OCI-LY3 (cell line): Measurements from ENCODE around the gene CIAO3.
A peak's percentile ranks its signal among the peaks of the same experiment; 100 is the strongest.

Experiments used
- H2AFZ ChIP-seq: fragments of 200-600, 300-600 bp; shearing (Covaris generic); 2 replicates; pipeline ENCODE4 v1.6.0; 2014; ENCODE audit warnings: antibody characterized with exemption, low read depth, low read length
- H3K27ac ChIP-seq: fragments of 200-600, 300-600 bp; sonication (generic); 2 replicates; pipeline ENCODE4 v1.5.1; 2014; ENCODE audit warnings: mild to moderate bottlenecking, low read length, moderate library complexity, mixed read lengths
- H3K27me3 ChIP-seq: fragments of 200-600, 300-600 bp; sonication (generic); 2 replicates; pipeline ENCODE4 v1.6.1; 2014; ENCODE audit warnings: low read depth, low read length, mixed read lengths
- H3K36me3 ChIP-seq: fragments of 200-600, 300-600 bp; sonication (generic); replicated peaks from 2 replicates; pipeline ENCODE3; 2014; ENCODE audit warnings: low read depth, low read length, mixed read lengths
- H3K4me1 ChIP-seq: fragments of 300-600, 200-600 bp; sonication (generic); 2 replicates; pipeline ENCODE4 v1.6.1; 2014; ENCODE audit warnings: low read length, mixed read lengths
- H3K4me2 ChIP-seq: fragments of 200-600, 300-600 bp; sonication (generic); 2 replicates; pipeline ENCODE4 v1.6.1; 2014; ENCODE audit warnings: low read length, mixed read lengths
- H3K4me3 ChIP-seq: fragments of 300-600, 200-600 bp; sonication (generic); 2 replicates; pipeline ENCODE4 v1.5.1; 2014; ENCODE audit warnings: antibody characterized with exemption, mild to moderate bottlenecking, low read length, moderate library complexity
- H3K79me2 ChIP-seq: fragments of 300-600, 200-600 bp; shearing (Covaris generic); 2 replicates; pipeline ENCODE4 v1.6.1; 2014; ENCODE audit warnings: mild to moderate bottlenecking, low read length, mixed read lengths
- H3K9ac ChIP-seq: fragments of 300-600, 200-600 bp; shearing (Covaris generic); 2 replicates; pipeline ENCODE4 v1.6.0; 2014; ENCODE audit warnings: mild to moderate bottlenecking, low read length, moderate library complexity
- H3K9me3 ChIP-seq: fragments of 200-600, 300-600 bp; shearing (Covaris generic); 2 replicates; pipeline ENCODE4 v1.6.1; 2014; ENCODE audit warnings: low read length, mixed read lengths; ENCODE audit not compliant: insufficient read depth
- H4K20me1 ChIP-seq: fragments of 200-600, 300-600 bp; sonication (generic); 2 replicates; pipeline ENCODE4 v1.6.1; 2016; ENCODE audit warnings: low read length, mixed read lengths; ENCODE audit not compliant: insufficient read depth
- EZH2phosphoT487 ChIP-seq: fragments of 200-600 bp; shearing (Covaris generic); IDR thresholded peaks from 2 replicates; pipeline ENCODE4 v1.6.1; 2018; ENCODE audit warnings: antibody characterized with exemption, mixed run types, low read depth
- TF ChIP-seq, protein P1 (sequence below): fragments of 200-600, 300-600 bp; sonication (generic); IDR thresholded peaks from 2 replicates; pipeline ENCODE4 v1.5.1; 2014; ENCODE audit warnings: antibody characterized with exemption, low read length, low read depth

The CIAO3 gene

DNA sequence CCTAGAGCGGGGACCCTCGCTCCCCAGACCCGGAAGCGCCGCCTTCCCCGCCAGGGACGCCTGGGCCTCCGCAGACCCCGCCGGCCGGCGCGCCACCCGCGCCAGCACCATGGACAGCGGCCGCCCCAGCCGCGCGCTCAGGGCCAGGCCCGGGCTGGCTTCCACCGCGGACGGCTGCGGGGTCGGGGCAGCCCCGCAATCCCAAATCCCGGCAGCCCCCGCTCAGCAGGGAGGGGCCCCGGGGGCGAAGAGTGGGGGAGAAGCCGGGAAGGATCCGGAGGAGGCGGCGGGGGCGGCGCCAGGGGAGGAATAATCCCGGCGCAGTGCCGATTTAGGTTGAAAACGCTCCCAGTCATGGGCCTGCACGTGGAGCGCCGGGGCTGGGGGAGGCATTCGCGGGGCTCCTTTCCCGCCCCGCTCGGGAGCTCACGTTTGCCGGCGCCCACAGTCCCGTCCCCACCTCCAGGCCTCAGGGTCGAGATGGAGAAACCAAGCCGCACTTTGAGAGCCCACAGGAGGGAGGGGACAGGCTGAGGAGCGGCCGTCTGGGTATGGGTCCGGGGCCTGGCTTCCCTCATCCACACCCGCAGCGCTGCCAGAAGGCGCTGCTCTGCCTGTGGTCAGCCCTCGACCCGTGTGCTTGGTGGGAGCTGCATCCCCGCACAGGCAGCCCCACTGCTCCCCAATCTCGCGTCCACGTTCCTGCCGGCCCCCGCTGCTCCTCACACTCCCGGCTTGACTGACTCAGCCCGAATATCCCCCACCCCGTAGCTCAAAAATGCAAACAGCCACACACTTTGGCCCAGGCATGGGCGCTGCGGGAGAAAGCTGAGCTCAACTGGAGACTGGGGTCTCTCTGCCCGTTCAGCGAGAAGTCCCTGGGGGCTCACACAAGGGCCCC, 39.9 kb downstream of the CIAO3 start:
- no peaks in the 10 kb centered on the region for H3K4me1 ChIP-seq
- no peaks in the 10 kb centered on the region for H3K27me3 ChIP-seq
- no peak overlapping the region for H3K4me2 ChIP-seq
- H3K4me3 ChIP-seq, result no peak overlapping the region
- H3K79me2 ChIP-seq, result no peaks in the 10 kb centered on the region
- TF ChIP-seq, protein P1, sequence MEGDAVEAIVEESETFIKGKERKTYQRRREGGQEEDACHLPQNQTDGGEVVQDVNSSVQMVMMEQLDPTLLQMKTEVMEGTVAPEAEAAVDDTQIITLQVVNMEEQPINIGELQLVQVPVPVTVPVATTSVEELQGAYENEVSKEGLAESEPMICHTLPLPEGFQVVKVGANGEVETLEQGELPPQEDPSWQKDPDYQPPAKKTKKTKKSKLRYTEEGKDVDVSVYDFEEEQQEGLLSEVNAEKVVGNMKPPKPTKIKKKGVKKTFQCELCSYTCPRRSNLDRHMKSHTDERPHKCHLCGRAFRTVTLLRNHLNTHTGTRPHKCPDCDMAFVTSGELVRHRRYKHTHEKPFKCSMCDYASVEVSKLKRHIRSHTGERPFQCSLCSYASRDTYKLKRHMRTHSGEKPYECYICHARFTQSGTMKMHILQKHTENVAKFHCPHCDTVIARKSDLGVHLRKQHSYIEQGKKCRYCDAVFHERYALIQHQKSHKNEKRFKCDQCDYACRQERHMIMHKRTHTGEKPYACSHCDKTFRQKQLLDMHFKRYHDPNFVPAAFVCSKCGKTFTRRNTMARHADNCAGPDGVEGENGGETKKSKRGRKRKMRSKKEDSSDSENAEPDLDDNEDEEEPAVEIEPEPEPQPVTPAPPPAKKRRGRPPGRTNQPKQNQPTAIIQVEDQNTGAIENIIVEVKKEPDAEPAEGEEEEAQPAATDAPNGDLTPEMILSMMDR, result no peak
- no peak for TF ChIP-seq EZH2phosphoT487
- H2AFZ ChIP-seq, result no peak overlapping the region
- no peaks in the 10 kb centered on the region for H4K20me1 ChIP-seq
- H3K9me3 ChIP-seq, result no peaks in the 10 kb centered on the region
- no peak overlapping the region for H3K9ac ChIP-seq
- no peaks in the 10 kb centered on the region for H3K36me3 ChIP-seq
- H3K27ac ChIP-seq, result no peak overlapping the region

DNA sequence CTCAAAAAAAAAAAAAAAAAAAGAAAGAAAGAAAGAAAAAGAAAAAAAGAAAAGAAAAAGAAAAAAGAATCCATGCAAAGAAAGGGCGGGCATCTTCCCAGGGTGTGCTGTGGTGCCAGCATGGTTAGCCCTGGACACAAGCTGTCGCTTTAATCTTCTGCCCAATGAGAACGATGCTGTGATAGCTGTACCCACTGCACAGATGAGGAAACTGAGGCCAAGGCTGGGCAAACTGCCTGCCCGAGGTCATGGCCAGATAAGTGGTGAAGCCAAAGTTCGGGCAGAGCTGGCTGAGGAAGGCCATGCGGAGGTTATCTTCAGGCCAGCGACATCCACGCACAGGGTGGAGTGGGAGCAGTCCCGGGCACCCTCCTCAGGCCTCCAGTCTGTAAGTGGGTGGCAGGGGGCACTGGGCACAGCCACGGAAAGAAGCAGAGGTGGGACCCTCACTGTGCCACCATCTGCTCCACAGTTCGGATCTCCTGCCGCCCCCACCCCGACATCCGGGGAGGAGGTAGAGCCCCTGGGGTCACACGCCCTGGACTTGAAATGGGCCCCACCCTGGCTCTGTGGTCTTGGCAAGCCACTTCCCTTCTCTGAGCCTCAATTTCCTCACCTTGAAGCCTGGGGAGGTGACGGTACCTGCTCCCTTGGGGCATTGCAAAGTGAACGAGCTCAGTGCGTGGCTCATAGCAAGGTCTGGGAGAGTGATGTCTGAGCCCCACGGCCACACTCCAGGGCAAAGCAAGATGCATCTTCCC, 41.7 kb downstream of the CIAO3 start:
- Histone ChIP-seq H3K9ac (no peak overlapping the region), H3K27ac (no peak overlapping the region), H4K20me1 (no peaks in the 10 kb centered on the region), H3K27me3 (no peaks in the 10 kb centered on the region), H3K79me2 (no peaks in the 10 kb centered on the region), H3K9me3 (no peaks in the 10 kb centered on the region), H3K4me1 (no peaks in the 10 kb centered on the region), H3K36me3 (no peaks in the 10 kb centered on the region), H3K4me3 (no peak overlapping the region), H2AFZ (no peak overlapping the region), H3K4me2 (no peak overlapping the region)
- TF ChIP-seq EZH2phosphoT487, result no peak

DNA sequence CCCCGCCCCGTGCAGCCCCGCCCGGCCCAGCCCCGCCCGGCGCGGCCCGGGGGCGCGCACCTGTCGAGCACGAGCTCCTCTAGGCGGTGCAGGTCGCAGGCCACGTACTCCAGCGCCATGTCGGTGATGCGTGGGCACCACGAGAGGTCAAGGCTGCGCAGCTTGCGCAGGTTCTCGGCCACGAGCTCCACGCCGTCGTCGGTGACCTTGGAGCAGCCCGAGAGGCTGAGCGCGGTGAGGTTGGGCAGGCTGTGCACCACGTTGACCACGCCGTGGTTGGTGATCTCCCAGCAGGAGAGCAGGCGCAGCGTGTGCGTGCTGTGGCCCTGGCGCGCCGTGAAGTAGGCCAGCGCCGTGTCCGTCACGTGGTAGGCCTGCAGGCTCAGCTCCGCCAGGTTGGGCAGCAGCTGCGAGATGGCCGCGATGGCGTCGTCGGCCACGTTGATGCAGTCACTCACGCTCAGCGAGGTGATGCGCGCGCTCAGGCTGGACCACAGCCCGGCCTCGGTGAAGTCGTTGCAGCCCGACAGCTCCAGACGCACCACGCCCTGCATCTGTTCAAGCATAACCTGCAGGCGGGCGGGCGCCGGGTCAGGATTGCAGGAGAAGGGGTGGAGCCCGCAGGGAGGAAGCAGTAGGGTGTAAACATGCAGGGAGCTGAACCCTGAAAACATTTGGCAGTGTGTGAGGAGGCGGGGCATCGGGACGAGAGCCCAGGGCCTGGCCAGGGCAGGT, 45.3 kb downstream of the CIAO3 start:
- Histone ChIP-seq H3K27me3 (no peaks in the 10 kb centered on the region), H3K9ac (peak overlapping the region; percentile 72), H2AFZ (peak overlapping the region; percentile 54; the same call in 1 of the 2 replicates), H3K4me3 (peak overlapping the region; percentile 87), H3K27ac (peak overlapping the region; percentile 32; the same call in 1 of the 2 replicates), H4K20me1 (no peaks in the 10 kb centered on the region), H3K36me3 (no peaks in the 10 kb centered on the region), H3K79me2 (no peaks in the 10 kb centered on the region), H3K4me2 (peak overlapping the region; percentile 79), H3K9me3 (no peaks in the 10 kb centered on the region), H3K4me1 (no peaks in the 10 kb centered on the region)
- TF ChIP-seq EZH2phosphoT487, result no peak
- TF ChIP-seq, protein P1, result no peak

DNA sequence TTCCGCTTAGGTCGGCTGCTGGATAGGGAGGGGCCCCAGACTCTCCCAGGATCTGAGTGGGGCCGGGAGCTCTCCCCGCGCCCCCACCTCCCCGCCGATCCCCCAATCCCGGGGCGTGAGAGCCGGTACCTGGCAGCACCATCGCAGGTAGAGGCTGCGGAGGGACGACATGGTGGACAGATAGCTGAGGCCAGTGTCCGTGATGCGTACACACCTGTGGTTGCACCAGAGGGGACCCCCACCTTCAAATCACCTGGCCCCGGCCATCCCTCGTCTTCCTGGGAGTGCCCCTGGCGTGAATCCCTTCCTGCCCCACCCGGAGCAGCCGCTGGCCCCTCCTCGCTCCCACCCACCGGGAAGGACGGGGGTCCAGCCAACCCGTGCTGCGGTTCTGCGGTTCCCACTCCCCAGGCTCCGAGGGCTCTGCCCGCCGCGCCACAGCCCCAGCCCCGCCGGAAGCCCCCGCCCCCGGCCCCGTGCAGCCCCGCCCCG, 45.9 kb downstream of the CIAO3 start:
- Histone ChIP-seq H4K20me1 (no peaks in the 10 kb centered on the region), H3K27me3 (no peaks in the 10 kb centered on the region), H2AFZ (no peak overlapping the region), H3K9ac (peak overlapping the region; percentile 43; the same call in 1 of the 2 replicates), H3K4me3 (peak overlapping the region; percentile 87), H3K27ac (no peak overlapping the region), H3K36me3 (no peaks in the 10 kb centered on the region), H3K79me2 (peaks cover 1% of the 10 kb centered on the region; the same call in 1 of the 2 replicates), H3K9me3 (no peaks in the 10 kb centered on the region), H3K4me1 (no peaks in the 10 kb centered on the region), H3K4me2 (peak overlapping the region; percentile 62)
- TF ChIP-seq, protein P1, result no peak
- TF ChIP-seq EZH2phosphoT487, result no peak
